NCI-H1694 treated with DMSO at 0.1 percent for 48 hours (cell line): ENCODE results near the gene ABCA7.

Experiments used
- DNase-seq: peaks from one replicate; lab custom pipeline; 2025; lab: John Stamatoyannopoulos, UW

ABCA7 gene

DNA sequence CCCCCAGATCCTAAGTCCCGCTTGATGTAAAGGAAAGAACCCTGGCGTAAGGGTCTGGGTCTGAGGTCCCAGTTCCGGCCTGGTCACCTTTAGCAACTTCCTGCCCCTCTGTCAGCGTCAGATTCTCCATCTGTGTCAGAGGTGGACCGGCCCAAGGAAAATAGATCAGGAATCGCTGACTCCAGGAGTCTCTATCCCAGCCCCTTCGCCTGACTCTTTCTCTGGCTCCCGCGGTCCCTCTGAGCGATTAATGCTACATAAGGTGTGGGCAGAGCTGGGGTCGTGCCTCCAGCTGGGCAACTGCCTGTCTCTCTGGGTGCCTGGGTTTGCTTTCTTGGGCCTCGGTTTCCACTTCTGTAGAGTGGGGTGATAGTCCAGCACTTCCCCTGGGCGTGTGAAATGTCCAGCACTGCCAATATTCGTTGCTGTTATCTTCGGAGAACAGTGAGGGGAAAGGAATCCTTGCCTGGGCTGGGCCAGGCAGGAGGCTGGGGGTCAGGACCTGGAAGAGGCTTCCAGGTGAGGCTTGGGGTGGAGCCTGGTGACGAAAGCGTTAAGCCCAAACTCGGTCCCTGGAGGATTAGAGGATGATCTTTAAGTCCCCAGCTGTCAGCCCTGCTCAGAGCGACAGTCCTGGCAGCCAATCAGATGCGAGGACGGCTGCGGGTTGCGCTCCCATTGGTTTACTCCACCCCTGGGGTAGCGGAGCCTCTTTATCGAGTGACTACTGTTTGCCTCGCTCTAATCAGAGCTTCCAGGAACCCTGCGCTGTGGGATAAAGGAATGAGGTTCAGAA is 767 bp downstream of the ABCA7 start:
- peak; percentile 89 for DNase-seq

DNA sequence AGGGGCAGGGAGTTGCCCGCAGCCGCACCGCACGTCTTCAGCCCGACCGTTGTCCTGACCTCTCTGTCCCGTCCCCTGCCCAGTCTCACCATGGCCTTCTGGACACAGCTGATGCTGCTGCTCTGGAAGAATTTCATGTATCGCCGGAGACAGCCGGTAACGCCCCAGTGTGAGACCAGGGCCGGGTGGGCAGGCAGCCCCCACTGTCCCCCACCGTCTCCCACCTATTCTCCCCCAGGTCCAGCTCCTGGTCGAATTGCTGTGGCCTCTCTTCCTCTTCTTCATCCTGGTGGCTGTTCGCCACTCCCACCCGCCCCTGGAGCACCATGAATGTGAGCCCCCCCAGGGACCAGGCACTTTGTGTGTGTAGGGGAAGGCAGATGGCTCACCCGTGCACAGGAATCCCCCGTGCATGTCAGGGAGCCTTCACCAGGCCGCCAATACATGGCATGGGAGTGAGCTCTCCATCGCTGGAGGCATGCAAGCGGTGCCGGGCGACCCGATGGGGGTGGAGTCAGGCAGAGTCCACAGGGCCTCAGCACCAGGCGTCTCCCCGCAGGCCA is 1.4 kb downstream of the ABCA7 start:
- DNase-seq, result no peak

DNA sequence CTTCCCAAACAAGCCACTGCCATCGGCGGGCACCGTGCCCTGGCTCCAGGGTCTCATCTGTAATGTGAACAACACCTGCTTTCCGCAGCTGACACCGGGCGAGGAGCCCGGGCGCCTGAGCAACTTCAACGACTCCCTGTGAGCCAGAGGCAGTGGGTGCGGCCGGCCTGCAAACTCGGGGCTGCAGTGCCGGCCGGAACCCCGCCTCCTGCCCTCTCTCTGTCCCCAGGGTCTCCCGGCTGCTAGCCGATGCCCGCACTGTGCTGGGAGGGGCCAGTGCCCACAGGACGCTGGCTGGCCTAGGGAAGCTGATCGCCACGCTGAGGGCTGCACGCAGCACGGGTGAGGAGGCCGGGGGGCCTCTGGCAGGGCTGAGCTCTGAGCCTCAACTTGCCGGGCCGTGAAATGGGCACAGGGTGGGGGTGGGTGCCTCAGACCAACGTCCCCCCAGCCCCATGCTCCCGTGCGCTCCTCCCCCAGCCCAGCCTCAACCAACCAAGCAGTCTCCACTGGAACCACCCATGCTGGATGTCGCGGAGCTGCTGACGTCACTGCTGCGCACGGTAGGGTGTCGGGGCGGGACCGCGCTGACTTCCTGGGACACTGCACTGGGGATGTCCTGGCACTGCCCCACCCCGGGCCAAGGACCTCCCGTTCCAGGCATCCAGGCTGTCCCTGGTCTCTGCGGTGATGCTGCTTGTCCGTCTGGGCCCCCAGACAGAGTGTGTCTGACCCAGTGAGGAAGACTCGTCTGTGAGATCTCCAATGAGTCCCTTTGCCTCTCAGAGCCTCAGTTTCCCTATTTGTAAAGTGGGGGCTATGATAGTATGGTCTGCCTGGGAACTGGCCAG is 2.2 kb downstream of the ABCA7 start:
- DNase-seq, result peak; percentile 33

DNA sequence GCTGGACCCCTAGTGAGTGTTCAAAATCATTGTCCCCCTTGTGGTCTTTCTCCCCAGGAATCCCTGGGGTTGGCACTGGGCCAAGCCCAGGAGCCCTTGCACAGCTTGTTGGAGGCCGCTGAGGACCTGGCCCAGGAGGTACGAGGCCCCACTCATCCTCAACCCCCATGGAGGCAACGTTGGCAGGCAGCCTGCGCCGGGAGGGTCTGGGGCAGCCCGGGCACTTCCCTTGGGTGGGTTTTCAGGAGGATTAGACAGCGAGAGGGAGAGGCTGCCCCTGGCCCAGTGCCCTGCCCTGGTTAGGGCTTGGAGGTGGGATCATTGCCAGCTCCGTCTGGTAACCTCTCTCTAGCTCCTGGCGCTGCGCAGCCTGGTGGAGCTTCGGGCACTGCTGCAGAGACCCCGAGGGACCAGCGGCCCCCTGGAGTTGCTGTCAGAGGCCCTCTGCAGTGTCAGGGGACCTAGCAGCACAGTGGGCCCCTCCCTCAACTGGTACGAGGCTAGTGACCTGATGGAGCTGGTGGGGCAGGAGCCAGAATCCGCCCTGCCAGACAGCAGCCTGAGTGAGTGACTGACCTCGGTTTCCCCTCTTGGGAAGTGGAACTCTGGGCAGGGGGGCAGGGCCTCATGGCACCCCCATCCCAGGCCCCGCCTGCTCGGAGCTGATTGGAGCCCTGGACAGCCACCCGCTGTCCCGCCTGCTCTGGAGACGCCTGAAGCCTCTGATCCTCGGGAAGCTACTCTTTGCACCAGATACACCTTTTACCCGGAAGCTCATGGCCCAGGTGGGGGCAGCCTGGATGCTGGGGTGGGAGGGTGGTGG is 3.0 kb downstream of the ABCA7 start:
- DNase-seq, result peak; percentile 60

DNA sequence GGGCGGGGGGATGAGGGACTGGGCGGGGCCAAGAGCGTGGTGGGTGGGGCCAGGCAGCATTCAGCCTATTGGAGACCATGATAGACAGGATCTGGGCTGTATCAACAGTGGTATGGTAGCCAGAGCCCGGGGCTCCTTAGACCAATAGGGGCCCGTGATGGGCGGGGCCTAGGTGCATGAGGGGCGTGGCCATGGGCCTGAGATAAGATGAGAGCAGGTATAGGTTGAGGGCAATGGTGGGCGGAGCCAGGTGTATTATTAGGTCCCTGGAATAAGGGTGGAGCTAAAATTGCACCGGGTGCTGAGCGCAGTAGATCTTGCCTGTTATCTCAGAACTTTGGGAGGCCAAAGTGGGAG is 5.3 kb downstream of the ABCA7 start:
- DNase-seq, result no peak

DNA sequence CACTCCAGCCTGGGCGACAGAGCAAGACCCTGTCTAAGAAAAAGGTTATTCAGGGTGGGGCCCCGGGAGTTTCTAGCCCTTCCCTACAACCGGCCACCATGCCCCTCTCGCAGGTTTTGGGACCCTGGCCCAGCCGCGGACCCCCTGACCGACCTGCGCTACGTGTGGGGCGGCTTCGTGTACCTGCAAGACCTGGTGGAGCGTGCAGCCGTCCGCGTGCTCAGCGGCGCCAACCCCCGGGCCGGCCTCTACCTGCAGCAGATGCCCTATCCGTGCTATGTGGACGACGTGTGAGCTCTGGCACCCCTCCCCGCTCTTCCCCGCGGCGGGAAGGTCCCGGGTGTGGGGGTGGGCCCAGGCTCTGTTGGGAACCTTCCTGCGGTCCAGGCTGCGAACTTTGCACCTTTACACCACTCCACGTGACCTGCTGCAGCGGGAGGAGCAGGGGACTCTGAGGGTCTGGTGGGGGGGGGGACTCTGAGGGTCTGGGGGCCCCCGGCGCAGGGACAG is 6.3 kb downstream of the ABCA7 start:
- no peak for DNase-seq

DNA sequence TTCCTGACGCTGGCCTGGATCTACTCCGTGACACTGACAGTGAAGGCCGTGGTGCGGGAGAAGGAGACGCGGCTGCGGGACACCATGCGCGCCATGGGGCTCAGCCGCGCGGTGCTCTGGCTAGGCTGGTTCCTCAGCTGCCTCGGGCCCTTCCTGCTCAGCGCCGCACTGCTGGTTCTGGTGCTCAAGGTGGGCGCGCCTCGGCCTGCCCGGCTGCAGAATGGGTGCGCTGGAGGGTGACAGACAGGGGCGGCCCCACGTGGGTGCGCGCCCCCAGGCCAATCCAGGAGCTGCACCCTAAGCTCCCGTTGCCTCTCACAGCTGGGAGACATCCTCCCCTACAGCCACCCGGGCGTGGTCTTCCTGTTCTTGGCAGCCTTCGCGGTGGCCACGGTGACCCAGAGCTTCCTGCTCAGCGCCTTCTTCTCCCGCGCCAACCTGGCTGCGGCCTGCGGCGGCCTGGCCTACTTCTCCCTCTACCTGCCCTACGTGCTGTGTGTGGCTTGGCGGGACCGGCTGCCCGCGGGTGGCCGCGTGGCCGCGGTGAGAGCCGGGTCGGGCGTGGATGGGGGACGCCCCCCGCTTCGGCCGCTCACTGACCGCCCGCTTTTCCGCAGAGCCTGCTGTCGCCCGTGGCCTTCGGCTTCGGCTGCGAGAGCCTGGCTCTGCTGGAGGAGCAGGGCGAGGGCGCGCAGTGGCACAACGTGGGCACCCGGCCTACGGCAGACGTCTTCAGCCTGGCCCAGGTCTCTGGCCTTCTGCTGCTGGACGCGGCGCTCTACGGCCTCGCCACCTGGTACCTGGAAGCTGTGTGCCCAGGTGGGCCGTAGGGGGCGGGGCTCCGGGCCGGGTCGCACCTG is 7.2 kb downstream of the ABCA7 start:
- DNase-seq, result no peak

DNA sequence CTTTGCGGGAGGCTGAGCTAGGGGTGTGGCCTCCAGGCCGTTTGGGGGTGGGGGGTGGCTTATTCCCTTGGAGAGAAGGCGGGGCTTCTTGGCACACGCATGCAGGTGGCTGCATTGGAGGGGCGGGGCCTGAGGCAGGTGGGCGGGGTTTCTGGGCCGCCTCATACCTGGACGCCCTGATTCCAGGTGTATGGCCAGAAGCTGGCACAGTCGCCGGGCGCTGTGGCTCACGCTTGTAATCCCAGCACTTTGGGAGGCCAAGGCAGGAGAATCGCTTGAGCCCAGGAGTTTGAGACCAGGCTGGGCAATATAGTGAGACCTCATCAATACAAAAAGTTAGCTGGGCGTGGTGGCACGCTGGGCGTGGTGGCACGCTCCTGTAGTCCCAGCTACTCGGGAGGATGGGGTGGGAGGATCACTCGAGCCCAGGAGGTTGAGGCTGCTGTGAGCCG is 7.8 kb downstream of the ABCA7 start:
- no peak for DNase-seq

DNA sequence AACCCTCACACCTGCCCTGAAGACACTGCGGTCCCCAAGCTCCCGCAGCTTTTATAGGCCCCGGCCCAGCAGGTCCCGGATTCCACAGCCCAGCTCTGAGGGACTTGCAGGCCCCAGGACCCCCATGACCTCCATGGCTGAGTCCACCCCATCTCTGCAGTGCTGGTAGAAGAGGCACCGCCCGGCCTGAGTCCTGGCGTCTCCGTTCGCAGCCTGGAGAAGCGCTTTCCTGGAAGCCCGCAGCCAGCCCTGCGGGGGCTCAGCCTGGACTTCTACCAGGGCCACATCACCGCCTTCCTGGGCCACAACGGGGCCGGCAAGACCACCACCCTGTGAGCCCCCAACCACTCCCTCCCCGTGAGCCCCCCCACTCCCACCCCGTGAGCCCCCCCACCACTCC is 9.2 kb downstream of the ABCA7 start:
- no peak for DNase-seq

DNA sequence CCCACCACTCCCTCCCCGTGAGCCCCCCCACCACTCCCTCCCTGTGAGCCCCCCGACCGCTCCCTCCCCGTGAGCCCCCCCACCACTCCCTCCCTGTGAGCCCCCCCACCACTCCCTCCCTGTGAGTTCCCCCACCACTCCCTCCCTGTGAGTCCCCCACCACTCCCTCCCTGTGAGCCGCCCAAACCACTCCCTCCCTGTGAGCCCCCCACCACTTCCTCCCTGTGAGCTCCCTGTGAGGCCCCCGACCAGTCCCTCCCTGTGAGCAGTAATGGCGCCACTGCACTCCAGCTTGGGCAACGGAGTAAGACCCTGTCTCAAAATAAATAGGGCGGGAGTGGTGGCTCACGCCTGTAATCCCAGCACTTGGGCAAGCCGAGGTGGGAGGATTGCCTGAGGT is 9.9 kb downstream of the ABCA7 start:
- no peak for DNase-seq

DNA sequence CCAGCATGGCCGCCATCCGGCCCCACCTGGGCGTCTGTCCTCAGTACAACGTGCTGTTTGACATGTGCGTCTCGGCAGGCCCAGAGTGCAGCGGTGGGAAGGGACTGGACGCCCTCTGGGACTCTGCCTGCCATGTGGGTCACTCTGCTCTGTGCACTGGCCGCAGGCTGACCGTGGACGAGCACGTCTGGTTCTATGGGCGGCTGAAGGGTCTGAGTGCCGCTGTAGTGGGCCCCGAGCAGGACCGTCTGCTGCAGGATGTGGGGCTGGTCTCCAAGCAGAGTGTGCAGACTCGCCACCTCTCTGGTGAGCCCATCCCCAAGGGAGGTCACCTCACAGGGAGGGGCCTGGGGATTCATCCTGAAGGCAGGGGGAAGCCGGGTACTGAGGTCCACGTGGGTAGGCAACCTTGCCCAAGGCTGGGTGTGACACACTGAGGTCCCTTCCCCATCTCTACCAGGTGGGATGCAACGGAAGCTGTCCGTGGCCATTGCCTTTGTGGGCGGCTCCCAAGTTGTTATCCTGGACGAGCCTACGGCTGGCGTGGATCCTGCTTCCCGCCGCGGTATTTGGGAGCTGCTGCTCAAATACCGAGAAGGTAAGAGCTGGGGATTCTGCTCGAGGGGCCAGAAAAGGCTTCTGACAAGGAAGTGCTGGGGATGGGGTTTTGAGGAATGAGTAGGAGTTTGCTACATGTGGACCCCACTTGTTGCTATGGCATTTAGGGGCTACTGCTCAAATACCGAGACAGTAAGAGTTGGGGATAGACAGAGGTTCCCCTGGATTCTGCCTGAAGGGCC is 11.3 kb downstream of the ABCA7 start:
- no peak for DNase-seq

DNA sequence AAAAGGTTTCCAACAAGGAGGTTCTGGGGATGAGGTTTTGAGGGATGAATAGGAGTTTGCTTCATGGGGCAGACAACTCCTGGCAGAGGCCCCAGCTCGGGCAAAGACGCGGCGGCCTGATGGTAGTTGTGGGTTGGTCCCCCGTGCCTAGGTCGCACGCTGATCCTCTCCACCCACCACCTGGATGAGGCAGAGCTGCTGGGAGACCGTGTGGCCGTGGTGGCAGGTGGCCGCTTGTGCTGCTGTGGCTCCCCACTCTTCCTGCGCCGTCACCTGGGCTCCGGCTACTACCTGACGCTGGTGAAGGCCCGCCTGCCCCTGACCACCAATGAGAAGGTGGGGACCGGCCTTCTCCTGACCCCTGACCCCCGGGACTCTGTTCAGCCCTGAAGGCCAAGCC is 11.9 kb downstream of the ABCA7 start:
- no peak for DNase-seq

DNA sequence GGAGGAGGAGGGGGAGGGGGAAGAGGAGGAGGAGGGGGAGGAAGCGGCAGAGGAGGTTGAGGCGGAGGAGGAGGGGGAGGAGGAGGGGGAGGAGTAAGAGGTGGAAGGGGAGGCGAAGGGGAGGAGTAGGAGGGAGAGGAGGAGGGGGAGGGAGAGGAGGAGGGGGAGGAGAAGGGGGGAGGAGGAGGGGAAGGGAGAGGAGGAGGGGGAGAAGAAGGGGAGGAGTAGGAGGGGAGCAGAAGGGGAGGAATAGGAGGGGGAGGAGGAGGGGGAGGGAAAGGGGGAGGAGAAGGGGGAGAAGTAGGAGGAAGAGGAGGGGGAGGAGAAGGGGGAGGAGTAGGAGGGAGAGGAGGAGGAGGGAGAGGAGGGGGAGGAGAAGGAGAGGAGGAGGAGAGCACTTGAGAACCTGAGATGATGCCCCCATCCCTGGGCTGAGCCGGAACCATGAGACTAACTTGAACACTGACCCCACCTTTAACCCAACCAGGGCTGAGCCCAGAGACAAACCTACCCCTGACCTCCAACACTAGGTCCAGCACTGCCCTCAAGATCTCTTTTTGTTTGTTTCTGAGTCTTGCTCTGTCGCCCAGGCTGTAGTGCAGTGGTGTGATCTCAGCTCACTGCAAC is 12.6 kb downstream of the ABCA7 start:
- no peak for DNase-seq

DNA sequence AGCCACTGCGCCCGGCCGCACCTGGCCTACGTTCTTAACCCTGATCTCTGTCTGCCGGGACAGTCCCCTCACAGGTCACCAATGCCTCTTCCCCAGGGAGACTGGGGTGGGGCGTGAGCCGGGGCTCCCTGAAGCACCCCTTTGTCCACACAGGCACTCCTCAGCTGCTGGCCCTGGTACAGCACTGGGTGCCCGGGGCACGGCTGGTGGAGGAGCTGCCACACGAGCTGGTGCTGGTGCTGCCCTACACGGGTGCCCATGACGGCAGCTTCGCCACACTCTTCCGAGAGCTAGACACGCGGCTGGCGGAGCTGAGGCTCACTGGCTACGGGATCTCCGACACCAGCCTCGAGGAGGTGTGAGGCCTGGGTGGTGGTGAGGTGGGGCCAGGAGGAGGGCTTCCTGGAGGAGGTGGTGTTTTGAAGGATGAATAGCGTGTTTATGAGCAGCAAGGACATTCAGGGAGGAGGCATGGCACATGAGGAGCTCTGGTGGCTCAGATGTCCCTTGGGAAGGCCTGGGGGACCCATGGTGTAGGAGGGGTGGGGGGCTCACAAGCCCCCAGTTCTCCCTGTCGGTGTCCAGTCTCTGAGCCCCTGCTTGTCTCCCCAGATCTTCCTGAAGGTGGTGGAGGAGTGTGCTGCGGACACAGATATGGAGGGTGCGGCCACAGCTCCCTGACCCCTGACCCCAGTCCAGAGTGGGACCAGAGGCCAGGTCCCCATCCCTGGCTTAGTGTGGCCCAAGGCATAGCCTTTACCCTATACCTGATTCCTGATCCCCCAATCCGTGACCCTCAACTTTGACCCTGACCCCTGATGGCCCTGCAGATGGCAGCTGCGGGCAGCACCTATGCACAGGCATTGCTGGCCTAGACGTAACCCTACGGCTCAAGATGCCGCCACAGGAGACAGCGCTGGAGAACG is 13.5 kb downstream of the ABCA7 start:
- no peak for DNase-seq

DNA sequence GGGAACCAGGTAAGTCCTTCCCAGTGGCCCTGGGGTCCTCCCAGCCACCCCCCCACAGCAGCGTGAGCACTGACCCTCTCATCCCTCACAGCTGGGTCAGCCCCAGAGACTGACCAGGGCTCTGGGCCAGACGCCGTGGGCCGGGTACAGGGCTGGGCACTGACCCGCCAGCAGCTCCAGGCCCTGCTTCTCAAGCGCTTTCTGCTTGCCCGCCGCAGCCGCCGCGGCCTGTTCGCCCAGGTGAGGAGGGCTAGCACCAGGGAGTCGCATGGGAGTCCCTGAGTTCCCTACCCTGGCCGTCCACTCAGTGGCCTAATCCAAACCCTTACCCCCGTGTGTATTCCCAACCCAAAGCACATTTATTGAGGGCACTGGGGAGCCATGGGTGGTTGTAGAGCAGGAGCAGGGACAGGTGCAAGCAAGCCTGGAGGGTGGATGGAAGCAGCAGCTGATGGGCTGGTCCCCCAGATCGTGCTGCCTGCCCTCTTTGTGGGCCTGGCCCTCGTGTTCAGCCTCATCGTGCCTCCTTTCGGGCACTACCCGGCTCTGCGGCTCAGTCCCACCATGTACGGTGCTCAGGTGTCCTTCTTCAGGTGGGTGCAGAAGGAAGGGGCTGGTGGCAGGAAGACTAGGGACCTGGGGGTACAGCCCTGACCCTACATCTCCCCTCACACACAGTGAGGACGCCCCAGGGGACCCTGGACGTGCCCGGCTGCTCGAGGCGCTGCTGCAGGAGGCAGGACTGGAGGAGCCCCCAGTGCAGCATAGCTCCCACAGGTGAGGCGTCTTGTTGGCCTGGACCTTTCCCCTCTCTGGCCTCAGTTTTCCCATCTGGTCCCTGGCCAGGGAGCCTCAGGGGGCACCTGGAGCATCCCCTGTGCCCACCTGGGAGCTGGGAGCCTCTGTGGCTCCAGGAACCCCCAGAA is 14.5 kb downstream of the ABCA7 start:
- no peak for DNase-seq

DNA sequence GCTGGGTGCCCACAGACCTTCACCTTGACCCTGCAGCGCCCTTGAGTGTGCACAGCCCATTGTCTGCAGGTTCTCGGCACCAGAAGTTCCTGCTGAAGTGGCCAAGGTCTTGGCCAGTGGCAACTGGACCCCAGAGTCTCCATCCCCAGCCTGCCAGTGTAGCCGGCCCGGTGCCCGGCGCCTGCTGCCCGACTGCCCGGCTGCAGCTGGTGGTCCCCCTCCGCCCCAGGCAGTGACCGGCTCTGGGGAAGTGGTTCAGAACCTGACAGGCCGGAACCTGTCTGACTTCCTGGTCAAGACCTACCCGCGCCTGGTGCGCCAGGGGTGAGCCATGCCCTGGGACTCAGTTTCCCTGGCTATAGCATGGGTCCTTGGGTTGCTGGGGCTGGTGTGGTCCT is 15.1 kb downstream of the ABCA7 start:
- DNase-seq, result no peak

DNA sequence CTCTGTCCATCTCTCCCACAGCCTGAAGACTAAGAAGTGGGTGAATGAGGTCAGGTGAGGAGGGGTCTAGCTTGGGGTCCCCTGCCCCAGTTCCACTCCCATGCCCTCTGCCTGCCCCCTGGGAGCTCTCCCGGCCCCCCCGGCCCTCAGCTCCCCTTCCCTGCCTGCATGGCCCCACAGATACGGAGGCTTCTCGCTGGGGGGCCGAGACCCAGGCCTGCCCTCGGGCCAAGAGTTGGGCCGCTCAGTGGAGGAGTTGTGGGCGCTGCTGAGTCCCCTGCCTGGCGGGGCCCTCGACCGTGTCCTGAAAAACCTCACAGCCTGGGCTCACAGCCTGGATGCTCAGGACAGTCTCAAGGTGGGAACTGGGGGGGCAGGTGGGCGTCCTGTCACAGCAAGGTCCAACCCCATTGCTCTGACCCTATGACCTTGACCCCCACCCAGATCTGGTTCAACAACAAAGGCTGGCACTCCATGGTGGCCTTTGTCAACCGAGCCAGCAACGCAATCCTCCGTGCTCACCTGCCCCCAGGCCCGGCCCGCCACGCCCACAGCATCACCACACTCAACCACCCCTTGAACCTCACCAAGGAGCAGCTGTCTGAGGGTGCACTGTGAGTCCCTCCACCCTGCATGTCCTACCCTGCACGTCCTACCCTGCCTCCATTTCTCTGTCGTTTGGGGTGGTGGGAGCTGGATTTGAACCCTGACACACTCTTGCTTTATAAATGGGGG is 16.1 kb downstream of the ABCA7 start:
- no peak for DNase-seq
